HEK293 (cell line): ENCODE measurements around the gene ST7.

Experiments used
- AEBP2 ChIP-seq: fragments of 450-650 bp; formaldehyde crosslinking; IDR thresholded peaks from 2 replicates; pipeline ENCODE4 v1.5.1; 2016; ENCODE audit warnings: missing biosample characterization, missing genetic modification characterization, borderline replicate concordance
- CTCF ChIP-seq: fragments of 450-650 bp; formaldehyde crosslinking; IDR thresholded peaks from 2 replicates; pipeline ENCODE4 v1.5.1; 2016; ENCODE audit warnings: missing biosample characterization, missing genetic modification characterization
- KLF16 ChIP-seq: fragments of 450-650 bp; formaldehyde crosslinking; IDR thresholded peaks from 2 replicates; pipeline ENCODE4 v1.5.1; 2017; ENCODE audit warnings: missing biosample characterization, missing genetic modification characterization
- ZBTB26 ChIP-seq: fragments of 450-650 bp; formaldehyde crosslinking; optimal IDR thresholded peaks from 2 replicates; pipeline ENCODE3; 2016; ENCODE audit warnings: missing biosample characterization, mild to moderate bottlenecking, missing genetic modification characterization
- ZEB2 ChIP-seq: fragments of 450-650 bp; formaldehyde crosslinking; IDR thresholded peaks from 2 replicates; pipeline ENCODE4 v1.5.1; 2016; ENCODE audit warnings: missing biosample characterization, missing genetic modification characterization
- ZNF133 ChIP-seq: fragments of 450-650 bp; formaldehyde crosslinking; IDR thresholded peaks from 2 replicates; pipeline ENCODE4 v1.5.1; 2016; ENCODE audit warnings: missing biosample characterization, missing genetic modification characterization
- ZNF148 ChIP-seq: fragments of 450-650 bp; formaldehyde crosslinking; IDR thresholded peaks from 2 replicates; pipeline ENCODE4 v1.5.0; 2017; ENCODE audit warnings: missing biosample characterization, missing genetic modification characterization, borderline replicate concordance
- ZNF223 ChIP-seq: fragments of 450-650 bp; formaldehyde crosslinking; IDR thresholded peaks from 2 replicates; pipeline ENCODE4 v1.5.1; 2016; ENCODE audit warnings: missing biosample characterization, missing genetic modification characterization
- ZNF280D ChIP-seq: fragments of 450-650 bp; formaldehyde crosslinking; IDR thresholded peaks from 2 replicates; pipeline ENCODE4 v1.5.1; 2016; ENCODE audit warnings: missing biosample characterization, missing genetic modification characterization
- ZNF449 ChIP-seq: fragments of 450-650 bp; formaldehyde crosslinking; IDR thresholded peaks from 2 replicates; pipeline ENCODE4 v1.5.1; 2017; ENCODE audit warnings: missing biosample characterization, mild to moderate bottlenecking, missing genetic modification characterization, moderate library complexity
- ZNF639 ChIP-seq: fragments of 450-650 bp; formaldehyde crosslinking; IDR thresholded peaks from 2 replicates; pipeline ENCODE4 v1.5.1; 2016; ENCODE audit warnings: missing biosample characterization, missing genetic modification characterization
- ZNF658 ChIP-seq: fragments of 450-650 bp; formaldehyde crosslinking; IDR thresholded peaks from 2 replicates; pipeline ENCODE4; 2016; ENCODE audit warnings: missing biosample characterization, missing genetic modification characterization
- ZNF776 ChIP-seq: fragments of 450-650 bp; formaldehyde crosslinking; IDR thresholded peaks from 2 replicates; pipeline ENCODE4 v1.5.0; 2017; ENCODE audit warnings: missing biosample characterization, missing genetic modification characterization, borderline replicate concordance

- TF ChIP-seq ZNF776 (no peak), KLF16 (no peak), ZNF639 (tag by site-specific recombination) (no peak), CTCF (tag by site-specific recombination) (no peak), ZNF133 (tag by site-specific recombination) (no peak), ZEB2 (tag by site-specific recombination) (no peak), AEBP2 (tag by site-specific recombination) (no peak), ZBTB26 (tag by site-specific recombination) (no peak), ZNF223 (tag by site-specific recombination) (no peak), ZNF280D (tag by site-specific recombination) (no peak), ZNF658 (tag by site-specific recombination) (no peak), ZNF148 (tag by site-specific recombination) (no peak), ZNF449 (tag by site-specific recombination) (no peak)
Observed at GRCh38 chr7:117005449-117005848, 52.1 kb downstream of the ST7 start.
